ENCODE measurements around the gene EVC.

- TF ChIP-seq EZH2phosphoT487 (IDR thresholded peaks at IDR 0.05; ENCODE audit: low read depth), result no peak
- no peak for TF ChIP-seq CTCF (IDR thresholded peaks at IDR 0.05; ENCODE audit: low read depth, low read length)
Measured at GRCh38 chr4:5721923-5722322, 10.9 kb downstream of the EVC start.

Data from OCI-LY3 (cell line).